NT2/D1 (cell line): ENCODE data around the gene NADK.

ENCODE experiments used
- SUZ12 ChIP-seq: IDR thresholded peaks from 2 replicates; pipeline ENCODE4 v1.6.1; 2011; ENCODE audit not compliant: insufficient read length, insufficient read depth; ENCODE audit errors: extremely low read depth
- YY1 ChIP-seq: IDR thresholded peaks from 2 replicates; pipeline ENCODE4 v1.6.1; 2011; ENCODE audit not compliant: insufficient read length, insufficient read depth
- ZNF274 ChIP-seq: IDR thresholded peaks from 2 replicates; pipeline ENCODE4 v1.6.1; 2011; ENCODE audit warnings: mild to moderate bottlenecking, low read depth, low read length

DNA sequence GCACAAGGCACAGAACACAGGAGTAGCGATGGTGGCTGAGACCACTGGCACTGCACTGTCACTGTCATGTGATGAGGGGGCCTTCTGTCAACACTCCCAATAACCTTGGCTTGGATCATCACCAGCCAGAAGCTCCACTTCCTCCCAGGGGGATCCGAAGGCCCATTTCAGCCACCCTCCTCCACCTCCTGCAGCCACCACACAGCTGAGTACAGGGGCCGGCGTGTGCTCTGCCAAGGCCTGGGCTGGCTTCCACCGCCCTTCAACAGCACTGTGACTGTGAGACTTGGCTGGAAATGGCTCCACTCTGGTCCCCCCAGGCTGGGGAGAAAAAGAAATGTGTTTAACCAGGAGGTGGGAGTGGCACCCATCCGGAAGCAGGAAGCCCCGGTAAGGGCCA, 9.9 kb upstream of the NADK start:
- TF ChIP-seq YY1: no peak
- TF ChIP-seq ZNF274: no peak
- TF ChIP-seq SUZ12: no peak
